GM12875 (cell line): ENCODE data around the gene NCSTN.

ENCODE experiments used
- H3K4me3 ChIP-seq: one replicate; pipeline ENCODE4 v1.5.1; 2011; ENCODE audit warnings: low read depth, low read length, control low read depth
- TF ChIP-seq, protein P1 (sequence below): IDR thresholded peaks from 2 replicates; pipeline ENCODE4 v1.5.1; 2011; ENCODE audit warnings: low read depth, mild to moderate bottlenecking, control low read depth, inconsistent platforms, low read length, moderate library complexity, borderline replicate concordance; ENCODE audit not compliant: insufficient read depth

Gene NCSTN

DNA sequence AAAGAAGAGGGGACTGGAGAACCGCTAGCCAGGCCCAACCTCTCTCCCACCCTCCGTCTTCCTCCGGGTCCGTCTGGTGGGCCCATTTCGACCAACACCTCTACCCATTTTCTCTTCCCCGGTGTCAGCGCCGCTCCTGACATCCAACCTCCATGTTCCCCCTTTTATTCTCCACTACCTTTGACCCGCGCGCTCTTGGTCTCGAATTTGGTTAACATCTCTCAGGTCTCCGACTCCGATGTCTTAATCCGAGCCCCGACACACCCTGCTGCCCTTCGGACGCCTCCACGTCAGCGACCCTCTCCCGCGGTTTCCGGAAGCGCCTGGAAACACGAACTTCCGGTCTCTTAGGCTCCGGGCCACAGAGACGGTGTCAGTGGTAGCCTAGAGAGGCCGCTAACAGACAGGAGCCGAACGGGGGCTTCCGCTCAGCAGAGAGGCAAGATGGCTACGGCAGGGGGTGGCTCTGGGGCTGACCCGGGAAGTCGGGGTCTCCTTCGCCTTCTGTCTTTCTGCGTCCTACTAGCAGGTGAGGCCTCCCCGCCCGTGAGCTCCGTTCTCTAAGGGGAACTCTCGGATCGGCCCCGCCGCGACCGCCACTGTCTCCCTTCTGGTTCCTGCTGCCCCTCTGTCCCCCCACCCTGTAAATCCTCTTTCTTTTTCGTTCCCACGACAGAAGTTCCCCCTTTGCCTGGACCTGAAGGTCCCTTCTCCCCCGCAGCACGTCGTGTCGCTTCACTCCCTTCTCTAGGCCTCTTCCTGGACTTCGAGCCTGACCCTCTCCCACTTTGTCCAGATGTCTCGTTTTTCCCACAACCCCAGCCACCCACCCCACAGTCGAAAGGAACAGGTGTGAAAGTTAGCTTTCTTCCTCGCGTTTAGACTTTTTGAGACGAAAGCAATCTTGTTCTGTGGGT is at the start of gene NCSTN, which contains the start of gene COPA:
Gene NCSTN (plus strand): TSS at position 431 of the 917 bp plus-strand sequence. CDS start 14 bp downstream, at position 445.
Gene COPA (minus strand): TSS at position 298 of the 917 bp plus-strand sequence. CDS start 80 bp downstream, at position 218.
- TF ChIP-seq, protein P1, sequence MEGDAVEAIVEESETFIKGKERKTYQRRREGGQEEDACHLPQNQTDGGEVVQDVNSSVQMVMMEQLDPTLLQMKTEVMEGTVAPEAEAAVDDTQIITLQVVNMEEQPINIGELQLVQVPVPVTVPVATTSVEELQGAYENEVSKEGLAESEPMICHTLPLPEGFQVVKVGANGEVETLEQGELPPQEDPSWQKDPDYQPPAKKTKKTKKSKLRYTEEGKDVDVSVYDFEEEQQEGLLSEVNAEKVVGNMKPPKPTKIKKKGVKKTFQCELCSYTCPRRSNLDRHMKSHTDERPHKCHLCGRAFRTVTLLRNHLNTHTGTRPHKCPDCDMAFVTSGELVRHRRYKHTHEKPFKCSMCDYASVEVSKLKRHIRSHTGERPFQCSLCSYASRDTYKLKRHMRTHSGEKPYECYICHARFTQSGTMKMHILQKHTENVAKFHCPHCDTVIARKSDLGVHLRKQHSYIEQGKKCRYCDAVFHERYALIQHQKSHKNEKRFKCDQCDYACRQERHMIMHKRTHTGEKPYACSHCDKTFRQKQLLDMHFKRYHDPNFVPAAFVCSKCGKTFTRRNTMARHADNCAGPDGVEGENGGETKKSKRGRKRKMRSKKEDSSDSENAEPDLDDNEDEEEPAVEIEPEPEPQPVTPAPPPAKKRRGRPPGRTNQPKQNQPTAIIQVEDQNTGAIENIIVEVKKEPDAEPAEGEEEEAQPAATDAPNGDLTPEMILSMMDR: no peak
- H3K4me3 ChIP-seq: peak within 1 kb of the TSS; percentile 88

DNA sequence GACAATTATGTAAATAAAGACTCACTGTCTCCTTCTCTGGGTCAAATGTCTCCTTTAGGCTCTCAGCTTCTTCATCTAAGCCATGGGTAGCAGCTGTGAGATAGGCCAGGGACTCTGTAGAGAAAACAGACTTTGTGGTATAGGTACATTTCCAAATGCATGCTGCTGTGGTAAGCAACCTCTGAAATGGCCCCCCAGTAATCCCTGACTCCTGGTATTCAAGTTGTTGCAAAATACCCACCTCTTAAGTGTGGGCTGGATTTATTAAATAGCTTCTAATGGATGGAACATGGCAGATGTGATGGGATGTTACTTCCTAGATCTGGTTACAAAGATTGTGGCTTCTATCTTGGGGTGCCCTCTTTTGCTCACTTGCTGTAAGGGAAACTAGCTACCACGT is 47.1 kb upstream of the NCSTN start:
- no peak overlapping the region for H3K4me3 ChIP-seq
- TF ChIP-seq, protein P1: no peak

DNA sequence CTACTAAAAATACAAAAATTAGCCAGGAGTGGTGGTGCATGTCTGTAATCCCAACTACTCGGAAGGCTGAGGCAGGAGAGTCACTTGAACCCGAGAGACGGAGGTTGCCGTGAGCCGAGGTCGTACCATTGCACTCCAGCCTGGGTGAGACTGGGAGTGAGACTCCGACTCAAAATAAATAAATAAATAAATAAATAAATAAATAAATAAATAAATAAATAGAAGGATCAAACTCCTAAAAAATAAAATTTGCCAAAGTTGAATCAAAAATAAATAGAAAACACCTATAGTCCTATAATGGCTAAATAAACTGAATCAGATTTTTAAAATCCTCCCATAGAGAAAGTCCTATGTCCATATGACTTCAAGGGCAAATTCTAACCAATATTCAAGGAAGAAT is 43.0 kb upstream of the NCSTN start:
- no peak overlapping the region for H3K4me3 ChIP-seq
- TF ChIP-seq, protein P1: no peak

DNA sequence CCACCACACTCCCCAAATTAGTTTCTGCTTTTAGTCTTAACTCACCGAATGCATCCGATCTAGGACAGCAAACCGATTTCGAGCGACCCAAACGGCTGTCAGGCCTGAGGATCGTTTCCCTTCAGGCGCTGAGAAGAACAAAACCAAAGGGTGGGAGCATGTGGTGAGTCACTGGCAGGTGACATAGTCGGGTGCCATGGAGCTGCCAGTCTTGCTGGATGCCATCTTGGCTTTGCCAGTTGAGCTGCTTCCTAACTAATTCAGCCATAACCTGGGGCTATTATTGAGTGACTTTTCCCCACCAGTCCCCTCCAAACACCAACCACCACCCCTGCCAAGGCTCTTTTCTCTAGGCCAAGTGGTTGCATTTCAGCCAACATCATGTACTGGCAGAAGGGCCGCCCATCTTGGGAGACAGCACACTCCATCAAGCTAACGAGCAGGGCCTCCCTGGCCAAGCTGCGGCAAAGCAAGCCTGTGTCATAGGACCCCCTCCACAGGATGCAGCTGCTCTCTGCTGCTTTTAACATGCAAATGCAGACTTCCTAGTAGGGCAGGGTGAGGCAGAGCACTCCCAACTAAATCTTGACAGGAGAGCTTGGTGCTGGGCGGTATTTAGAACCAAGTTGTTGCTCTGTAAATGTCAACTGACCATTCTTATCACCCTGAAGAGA is 35.9 kb upstream of the NCSTN start:
- TF ChIP-seq, protein P1: no peak
- no peak overlapping the region for H3K4me3 ChIP-seq

DNA sequence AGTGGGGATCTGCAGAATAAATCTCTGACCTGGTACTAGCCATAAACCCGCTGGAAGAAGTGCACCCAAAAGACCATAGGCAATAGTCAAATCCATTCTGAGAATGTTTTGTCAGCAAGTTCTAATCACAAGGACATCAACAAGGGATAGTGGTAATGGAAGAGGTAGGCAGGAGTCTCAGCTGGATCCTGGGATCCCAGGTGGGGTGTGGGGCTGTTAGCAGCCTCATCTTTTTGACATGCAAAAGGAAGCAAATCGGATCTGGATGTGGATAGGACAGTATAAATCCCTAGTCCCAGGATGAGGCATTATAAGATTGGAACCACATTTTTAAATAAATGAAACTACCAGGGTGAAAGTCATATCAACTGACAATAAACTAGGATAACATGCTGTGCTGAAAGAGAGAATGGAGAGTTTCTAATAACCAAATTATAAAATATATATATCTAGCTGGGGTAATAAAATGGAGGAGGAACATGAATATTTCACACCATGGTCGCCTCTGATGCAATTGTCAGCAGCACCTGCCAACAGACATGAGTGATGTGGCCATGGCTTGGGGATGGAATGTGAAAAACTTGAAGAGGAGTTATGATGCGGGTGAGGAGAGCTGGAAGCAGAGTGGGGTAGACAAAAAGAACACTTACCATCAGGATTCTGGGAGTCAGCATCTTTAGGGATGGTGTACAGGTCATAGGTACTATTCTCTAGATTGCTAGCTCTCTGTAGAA is 34.6 kb upstream of the NCSTN start:
- no peak overlapping the region for H3K4me3 ChIP-seq
- TF ChIP-seq, protein P1: no peak

DNA sequence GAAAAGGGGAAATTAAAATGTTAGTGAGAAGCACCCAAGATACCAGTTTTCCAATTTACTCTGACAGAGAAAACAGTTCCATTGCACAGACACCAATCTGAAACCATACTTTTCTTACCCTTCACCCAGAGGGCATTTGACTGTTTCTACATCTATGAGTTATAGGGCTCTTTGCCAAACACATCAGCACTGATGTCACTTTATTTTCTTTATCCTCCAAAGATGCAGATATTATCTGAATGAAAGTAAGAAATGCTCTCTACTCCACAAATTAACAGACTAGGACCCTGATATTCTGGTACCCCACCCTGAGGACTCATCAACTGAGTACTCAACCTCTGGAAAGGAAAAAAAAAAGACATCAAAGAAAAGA is 34.0 kb upstream of the NCSTN start:
- TF ChIP-seq, protein P1: no peak
- H3K4me3 ChIP-seq: no peak overlapping the region
